Measurements from ENCODE around the gene ZDBF2. TPM values are rescaled to one million over a fixed set of nuclear protein-coding genes. Genes with fewer than 3 reads are reported as not detected.
"Not testable (repeated sequence)": the region's sequence is repeated elsewhere in the genome, so short reads cannot be mapped to it uniquely, and the experiment has no call there.

The ZDBF2 gene
- total and polyA plus RNA-seq, 2 donors (not counting 1 experiment from before 2014, with no cell fraction given) = 1.8 to 16.5 TPM

DNA sequence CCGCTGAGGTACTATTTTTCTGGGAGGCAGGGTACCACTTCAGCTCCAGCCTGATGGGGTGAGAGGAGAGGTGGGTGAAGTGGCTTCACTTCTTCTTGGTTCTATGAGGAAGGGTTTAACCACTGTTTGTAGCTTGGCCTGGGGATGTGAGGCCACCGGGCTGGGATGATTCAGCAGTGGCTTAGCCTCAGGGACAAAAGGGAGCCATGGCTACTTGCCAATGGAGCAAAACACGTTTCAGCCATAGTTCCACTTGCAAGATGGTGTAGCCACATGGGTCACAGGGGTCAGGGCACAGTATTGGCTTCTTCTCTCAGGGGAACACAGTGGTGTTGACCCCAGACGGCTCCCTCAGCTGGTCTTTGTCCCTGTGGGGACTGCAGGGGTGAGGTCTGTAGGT, 14.9 kb downstream of the ZDBF2 start:
- peaks cover 0 to 19% (median 7%) of the 10 kb centered on the region in 3 donors for H3K9me3 ChIP-seq (ENCODE audit: control extremely low read depth in 1 of 3, control insufficient read depth in 2 of 3, insufficient read depth in 1 of 3, low read length in 2 of 3)
- H3K4me3 Mint-ChIP-seq = no peak overlapping the region
- H3K4me1 Mint-ChIP-seq = no peaks in the 10 kb centered on the region
- TF ChIP-seq, protein P1, sequence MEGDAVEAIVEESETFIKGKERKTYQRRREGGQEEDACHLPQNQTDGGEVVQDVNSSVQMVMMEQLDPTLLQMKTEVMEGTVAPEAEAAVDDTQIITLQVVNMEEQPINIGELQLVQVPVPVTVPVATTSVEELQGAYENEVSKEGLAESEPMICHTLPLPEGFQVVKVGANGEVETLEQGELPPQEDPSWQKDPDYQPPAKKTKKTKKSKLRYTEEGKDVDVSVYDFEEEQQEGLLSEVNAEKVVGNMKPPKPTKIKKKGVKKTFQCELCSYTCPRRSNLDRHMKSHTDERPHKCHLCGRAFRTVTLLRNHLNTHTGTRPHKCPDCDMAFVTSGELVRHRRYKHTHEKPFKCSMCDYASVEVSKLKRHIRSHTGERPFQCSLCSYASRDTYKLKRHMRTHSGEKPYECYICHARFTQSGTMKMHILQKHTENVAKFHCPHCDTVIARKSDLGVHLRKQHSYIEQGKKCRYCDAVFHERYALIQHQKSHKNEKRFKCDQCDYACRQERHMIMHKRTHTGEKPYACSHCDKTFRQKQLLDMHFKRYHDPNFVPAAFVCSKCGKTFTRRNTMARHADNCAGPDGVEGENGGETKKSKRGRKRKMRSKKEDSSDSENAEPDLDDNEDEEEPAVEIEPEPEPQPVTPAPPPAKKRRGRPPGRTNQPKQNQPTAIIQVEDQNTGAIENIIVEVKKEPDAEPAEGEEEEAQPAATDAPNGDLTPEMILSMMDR (IDR thresholded peaks at IDR 0.05) = no peak
- no peak for TF ChIP-seq EZH2 (IDR thresholded peaks at IDR 0.05; ENCODE audit: borderline replicate concordance, insufficient read depth, low read depth, low read length, poor library complexity, severe bottlenecking)
- no peaks in the 10 kb centered on the region for H3K27me3 ChIP-seq (replicated peaks in 1 of 4; ENCODE audit: control extremely low read depth in 1 of 4, control insufficient read depth in 3 of 4, insufficient read depth in 4 of 4, low read length in 3 of 4)
- H2AFZ ChIP-seq (ENCODE audit: insufficient read depth, low read depth, low read length, poor library complexity, severe bottlenecking) = no peak overlapping the region
- DNase-seq = no peak
- 92% methylated on average over 4 of the region's 4 CpGs for WGBS (ENCODE audit: insufficient coverage)
- peaks cover 6% of the 10 kb centered on the region for H4K20me1 ChIP-seq (ENCODE audit: control insufficient read depth, insufficient read depth, low read length, poor library complexity, severe bottlenecking)
- no peak overlapping the region for H3K4me3 ChIP-seq (ENCODE audit: control extremely low read depth in 1 of 5, extremely low read depth in 1 of 5, insufficient read depth in 1 of 5, low read depth in 2 of 5, low read length in 4 of 5)
- H3K27ac ChIP-seq (ENCODE audit: low read length in 2 of 2) = no peak overlapping the region
- POLR2A ChIA-PET = no interaction called here
- H3K4me2 ChIP-seq (replicated peaks; ENCODE audit: low read depth, low read length, poor library complexity, severe bottlenecking) = no peak overlapping the region
- no peak overlapping the region for H3K27ac Mint-ChIP-seq
- intact Hi-C loops (cut with micrococcal nuclease) = no loop called here
- no peak for ATAC-seq (ENCODE audit: low read depth)
- peaks cover 16% of the 10 kb centered on the region for H3K79me2 ChIP-seq (ENCODE audit: control insufficient read depth, insufficient read depth, low read length)
- H3K4me1 ChIP-seq (ENCODE audit: control insufficient read depth in 2 of 2, insufficient read depth in 2 of 2, low read length in 2 of 2) = no peaks in the 10 kb centered on the region
- H3K9me3 Mint-ChIP-seq (ENCODE audit: insufficient read depth) = peaks cover 8% of the 10 kb centered on the region
- no peaks in the 10 kb centered on the region for H3K27me3 Mint-ChIP-seq
- CTCF ChIA-PET = no interaction called here
- H3K36me3 ChIP-seq (replicated peaks in 1 of 2; ENCODE audit: control extremely low read depth in 1 of 2, control insufficient read depth in 1 of 2, extremely low read depth in 1 of 2, insufficient read depth in 2 of 2, low read length in 1 of 2) = no peaks in the 10 kb centered on the region
- H3K9ac ChIP-seq (ENCODE audit: low read length) = no peak overlapping the region

DNA sequence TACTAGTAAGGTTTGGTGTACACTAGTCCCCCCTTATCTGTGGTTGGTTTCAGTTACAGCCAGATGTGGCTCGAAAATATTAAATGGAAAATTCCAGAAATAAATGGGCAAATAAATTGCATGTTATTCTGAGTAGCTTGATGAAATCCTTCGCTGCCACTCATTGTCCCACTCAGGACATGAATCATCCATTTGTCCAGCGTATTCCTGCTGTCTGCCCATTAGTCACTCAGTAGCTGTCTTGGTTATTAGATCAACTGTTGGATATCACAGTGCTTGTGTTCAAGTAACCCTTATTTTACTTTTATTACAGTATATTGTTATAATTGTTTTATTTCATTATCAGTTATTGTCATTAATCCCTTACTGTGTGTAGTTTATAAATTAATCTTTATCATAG, 21.7 kb downstream of the ZDBF2 start:
- peaks cover 4% of the 10 kb centered on the region for H3K9me3 Mint-ChIP-seq (ENCODE audit: insufficient read depth)
- no peak overlapping the region for H3K9ac ChIP-seq (ENCODE audit: low read length)

DNA sequence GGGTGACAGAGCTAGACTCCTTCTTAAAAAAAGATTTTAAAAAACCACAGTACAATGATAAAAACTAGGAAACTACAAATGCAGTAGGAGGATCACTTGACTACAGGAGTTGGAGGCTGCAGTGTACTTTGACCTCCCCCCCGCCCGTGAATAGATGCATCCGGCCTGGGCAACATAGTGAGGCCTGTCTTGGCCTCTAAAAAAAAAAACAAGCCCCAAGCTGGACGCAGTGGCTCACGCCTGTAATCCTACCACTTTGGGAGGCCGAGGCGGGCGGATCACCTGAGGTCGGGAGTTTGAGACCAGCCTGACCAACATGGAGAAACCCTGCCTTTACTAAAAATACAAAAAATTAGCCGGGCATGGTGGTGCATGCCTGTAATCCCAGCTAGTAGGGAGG, 25.1 kb downstream of the ZDBF2 start:
- H3K9me3 Mint-ChIP-seq (ENCODE audit: insufficient read depth); H3K9me3 ChIP-seq (ENCODE audit: control extremely low read depth in 1 of 3, control insufficient read depth in 2 of 3, insufficient read depth in 1 of 3, low read length in 2 of 3); CTCF ChIA-PET; DNase-seq; H3K27me3 ChIP-seq (replicated peaks in 1 of 4; ENCODE audit: control extremely low read depth in 1 of 4, control insufficient read depth in 3 of 4, insufficient read depth in 4 of 4, low read length in 3 of 4); H3K9ac ChIP-seq (ENCODE audit: low read length); H3K4me3 ChIP-seq (ENCODE audit: control extremely low read depth in 1 of 5, extremely low read depth in 1 of 5, insufficient read depth in 1 of 5, low read depth in 2 of 5, low read length in 4 of 5); H3K27ac Mint-ChIP-seq; H3K4me1 Mint-ChIP-seq; H3K27me3 Mint-ChIP-seq; H3K27ac ChIP-seq (ENCODE audit: low read length in 2 of 2); H4K20me1 ChIP-seq (ENCODE audit: control insufficient read depth, insufficient read depth, low read length, poor library complexity, severe bottlenecking); H3K36me3 ChIP-seq (replicated peaks in 1 of 2; ENCODE audit: control extremely low read depth in 1 of 2, control insufficient read depth in 1 of 2, extremely low read depth in 1 of 2, insufficient read depth in 2 of 2, low read length in 1 of 2); POLR2A ChIA-PET; H3K4me3 Mint-ChIP-seq; H2AFZ ChIP-seq (ENCODE audit: insufficient read depth, low read depth, low read length, poor library complexity, severe bottlenecking); intact Hi-C loops (cut with micrococcal nuclease); H3K4me2 ChIP-seq (replicated peaks; ENCODE audit: low read depth, low read length, poor library complexity, severe bottlenecking); H3K4me1 ChIP-seq (ENCODE audit: control insufficient read depth in 2 of 2, insufficient read depth in 2 of 2, low read length in 2 of 2); H3K79me2 ChIP-seq (ENCODE audit: control insufficient read depth, insufficient read depth, low read length); ATAC-seq (ENCODE audit: low read depth): not testable (repeated sequence)
- 98% methylated on average over 6 of the region's 10 CpGs for WGBS (ENCODE audit: insufficient coverage)

More for the DNA sequence above, 21.7 kb downstream of the ZDBF2 start:
- Histone ChIP-seq H2AFZ (ENCODE audit: insufficient read depth, low read depth, low read length, poor library complexity, severe bottlenecking) (no peak overlapping the region), H3K4me2 (replicated peaks; ENCODE audit: low read depth, low read length, poor library complexity, severe bottlenecking) (no peak overlapping the region), H3K36me3 (replicated peaks in 1 of 2; ENCODE audit: control extremely low read depth in 1 of 2, control insufficient read depth in 1 of 2, extremely low read depth in 1 of 2, insufficient read depth in 2 of 2, low read length in 1 of 2) (no peaks in the 10 kb centered on the region), H4K20me1 (ENCODE audit: control insufficient read depth, insufficient read depth, low read length, poor library complexity, severe bottlenecking) (no peaks in the 10 kb centered on the region), H3K4me3 (ENCODE audit: control extremely low read depth in 1 of 5, extremely low read depth in 1 of 5, insufficient read depth in 1 of 5, low read depth in 2 of 5, low read length in 4 of 5) (no peak overlapping the region), H3K4me1 (ENCODE audit: control insufficient read depth in 2 of 2, insufficient read depth in 2 of 2, low read length in 2 of 2) (no peaks in the 10 kb centered on the region), H3K79me2 (ENCODE audit: control insufficient read depth, insufficient read depth, low read length) (no peaks in the 10 kb centered on the region), H3K27me3 (replicated peaks in 1 of 4; ENCODE audit: control extremely low read depth in 1 of 4, control insufficient read depth in 3 of 4, insufficient read depth in 4 of 4, low read length in 3 of 4) (no peaks in the 10 kb centered on the region), H3K27ac (ENCODE audit: low read length in 2 of 2) (no peak overlapping the region), H3K9me3 (ENCODE audit: control extremely low read depth in 1 of 3, control insufficient read depth in 2 of 3, insufficient read depth in 1 of 3, low read length in 2 of 3) (peaks cover 0 to 1% (median 0%) of the 10 kb centered on the region in 3 donors)
- ChIA-PET CTCF (no interaction called here), POLR2A (no interaction called here)
- Mint-ChIP-seq H3K27ac (no peak overlapping the region), H3K27me3 (no peaks in the 10 kb centered on the region), H3K4me3 (no peak overlapping the region), H3K4me1 (no peaks in the 10 kb centered on the region)
- intact Hi-C loops (cut with micrococcal nuclease) = no loop called here
- no CpG with 5 or more reads among the region's 3 CpGs for WGBS (ENCODE audit: insufficient coverage)
- no peak for DNase-seq
- TF ChIP-seq EZH2 (IDR thresholded peaks at IDR 0.05; ENCODE audit: borderline replicate concordance, insufficient read depth, low read depth, low read length, poor library complexity, severe bottlenecking) = no peak
- TF ChIP-seq, protein P1 (IDR thresholded peaks at IDR 0.05) = no peak
- no peak for ATAC-seq (ENCODE audit: low read depth)

Measured in B cell (primary cell).